ENCODE measurements around the gene SPTLC3. TPM values are rescaled to one million over a fixed set of nuclear protein-coding genes. Genes with fewer than 3 reads are reported as not detected.

Gene SPTLC3
- polyA plus RNA-seq, 1 of the 3 experiments (the other 2 are of a cell fraction), result 0.02 TPM

GRCh38 chr20:13060327-13060726 is 51.6 kb downstream of the SPTLC3 start:
- no peaks in the 10 kb centered on the region for H3K27me3 ChIP-seq (ENCODE audit: insufficient read depth)
- ChIA-PET POLR2A (no interaction called here), CTCF (no interaction called here)
- H3K4me2 ChIP-seq, result no peak overlapping the region
- H3K36me3 ChIP-seq (replicated peaks in 1 of 2; ENCODE audit: control insufficient read depth in 1 of 2, insufficient read depth in 2 of 2, low read length in 1 of 2), result no peaks in the 10 kb centered on the region
- no peaks in the 10 kb centered on the region for H3F3A ChIP-seq (replicated peaks; ENCODE audit: insufficient read depth)
- H4K20me1 ChIP-seq (ENCODE audit: insufficient read depth), result no peaks in the 10 kb centered on the region
- no peak overlapping the region for H3K9ac ChIP-seq
- H3K4me3 ChIP-seq (ENCODE audit: low read depth in 2 of 2, low read length in 1 of 2), result no peak overlapping the region
- no peaks in the 10 kb centered on the region for H3K9me3 ChIP-seq
- no peaks in the 10 kb centered on the region for H3K9me2 ChIP-seq
- DNase-seq, result no peak
- H2AFZ ChIP-seq (ENCODE audit: low read depth), result no peak overlapping the region
- no peak for TF ChIP-seq MXI1 (IDR thresholded peaks at IDR 0.05; ENCODE audit: low read depth, low read length)
- TF ChIP-seq NRF1 (IDR thresholded peaks at IDR 0.05; ENCODE audit: low read depth, low read length), result no peak
- TF ChIP-seq GATA2 (CRISPR knock-in tag; IDR thresholded peaks at IDR 0.05), result no peak
- no peak for TF ChIP-seq CHD2 (IDR thresholded peaks at IDR 0.05; ENCODE audit: low read length, partially characterized antibody)
- TF ChIP-seq NFIC (IDR thresholded peaks at IDR 0.05; ENCODE audit: borderline replicate concordance), result no peak
- no peak for TF ChIP-seq SMC3 (IDR thresholded peaks at IDR 0.05; ENCODE audit: low read depth, low read length)
- TF ChIP-seq GABPA (IDR thresholded peaks at IDR 0.05; ENCODE audit: low read depth), result no peak
- TF ChIP-seq EP300 (IDR thresholded peaks at IDR 0.05; ENCODE audit: borderline replicate concordance in 1 of 2, low read depth in 1 of 2, low read length in 1 of 2), result no peak
- no peak for TF ChIP-seq RCOR1 (IDR thresholded peaks at IDR 0.05; ENCODE audit: low read length)
- TF ChIP-seq TCF12 (IDR thresholded peaks at IDR 0.05), result no peak
- no peak for TF ChIP-seq FOXJ3 (CRISPR knock-in tag; IDR thresholded peaks at IDR 0.05)
- no peak for TF ChIP-seq RXRA (IDR thresholded peaks at IDR 0.05; ENCODE audit: borderline replicate concordance, low read depth)
- TF ChIP-seq IRF3 (IDR thresholded peaks at IDR 0.05; ENCODE audit: low read depth, low read length), result no peak
- TF ChIP-seq, protein P1, sequence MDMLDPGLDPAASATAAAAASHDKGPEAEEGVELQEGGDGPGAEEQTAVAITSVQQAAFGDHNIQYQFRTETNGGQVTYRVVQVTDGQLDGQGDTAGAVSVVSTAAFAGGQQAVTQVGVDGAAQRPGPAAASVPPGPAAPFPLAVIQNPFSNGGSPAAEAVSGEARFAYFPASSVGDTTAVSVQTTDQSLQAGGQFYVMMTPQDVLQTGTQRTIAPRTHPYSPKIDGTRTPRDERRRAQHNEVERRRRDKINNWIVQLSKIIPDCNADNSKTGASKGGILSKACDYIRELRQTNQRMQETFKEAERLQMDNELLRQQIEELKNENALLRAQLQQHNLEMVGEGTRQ (IDR thresholded peaks at IDR 0.05; ENCODE audit: borderline replicate concordance, low read depth, low read length), result no peak
- TF ChIP-seq, protein P2, sequence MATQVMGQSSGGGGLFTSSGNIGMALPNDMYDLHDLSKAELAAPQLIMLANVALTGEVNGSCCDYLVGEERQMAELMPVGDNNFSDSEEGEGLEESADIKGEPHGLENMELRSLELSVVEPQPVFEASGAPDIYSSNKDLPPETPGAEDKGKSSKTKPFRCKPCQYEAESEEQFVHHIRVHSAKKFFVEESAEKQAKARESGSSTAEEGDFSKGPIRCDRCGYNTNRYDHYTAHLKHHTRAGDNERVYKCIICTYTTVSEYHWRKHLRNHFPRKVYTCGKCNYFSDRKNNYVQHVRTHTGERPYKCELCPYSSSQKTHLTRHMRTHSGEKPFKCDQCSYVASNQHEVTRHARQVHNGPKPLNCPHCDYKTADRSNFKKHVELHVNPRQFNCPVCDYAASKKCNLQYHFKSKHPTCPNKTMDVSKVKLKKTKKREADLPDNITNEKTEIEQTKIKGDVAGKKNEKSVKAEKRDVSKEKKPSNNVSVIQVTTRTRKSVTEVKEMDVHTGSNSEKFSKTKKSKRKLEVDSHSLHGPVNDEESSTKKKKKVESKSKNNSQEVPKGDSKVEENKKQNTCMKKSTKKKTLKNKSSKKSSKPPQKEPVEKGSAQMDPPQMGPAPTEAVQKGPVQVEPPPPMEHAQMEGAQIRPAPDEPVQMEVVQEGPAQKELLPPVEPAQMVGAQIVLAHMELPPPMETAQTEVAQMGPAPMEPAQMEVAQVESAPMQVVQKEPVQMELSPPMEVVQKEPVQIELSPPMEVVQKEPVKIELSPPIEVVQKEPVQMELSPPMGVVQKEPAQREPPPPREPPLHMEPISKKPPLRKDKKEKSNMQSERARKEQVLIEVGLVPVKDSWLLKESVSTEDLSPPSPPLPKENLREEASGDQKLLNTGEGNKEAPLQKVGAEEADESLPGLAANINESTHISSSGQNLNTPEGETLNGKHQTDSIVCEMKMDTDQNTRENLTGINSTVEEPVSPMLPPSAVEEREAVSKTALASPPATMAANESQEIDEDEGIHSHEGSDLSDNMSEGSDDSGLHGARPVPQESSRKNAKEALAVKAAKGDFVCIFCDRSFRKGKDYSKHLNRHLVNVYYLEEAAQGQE (IDR thresholded peaks at IDR 0.05; ENCODE audit: low read depth, low read length), result no peak
- no peak for TF ChIP-seq ELF1 (IDR thresholded peaks at IDR 0.05)
- TF ChIP-seq TAF1 (IDR thresholded peaks at IDR 0.05; ENCODE audit: borderline replicate concordance, low read depth, low read length), result no peak
- TF ChIP-seq, protein P3, sequence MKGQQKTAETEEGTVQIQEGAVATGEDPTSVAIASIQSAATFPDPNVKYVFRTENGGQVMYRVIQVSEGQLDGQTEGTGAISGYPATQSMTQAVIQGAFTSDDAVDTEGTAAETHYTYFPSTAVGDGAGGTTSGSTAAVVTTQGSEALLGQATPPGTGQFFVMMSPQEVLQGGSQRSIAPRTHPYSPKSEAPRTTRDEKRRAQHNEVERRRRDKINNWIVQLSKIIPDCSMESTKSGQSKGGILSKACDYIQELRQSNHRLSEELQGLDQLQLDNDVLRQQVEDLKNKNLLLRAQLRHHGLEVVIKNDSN (IDR thresholded peaks at IDR 0.05; ENCODE audit: borderline replicate concordance, low read depth), result no peak
- no peaks in the 10 kb centered on the region for H3K79me2 ChIP-seq (ENCODE audit: insufficient read depth)
- no peaks in the 10 kb centered on the region for H3K4me1 ChIP-seq (ENCODE audit: control insufficient read depth in 1 of 2, insufficient read depth in 2 of 2, low read depth in 1 of 2, low read length in 1 of 2)
- no peak overlapping the region for H3K27ac ChIP-seq (ENCODE audit: low read depth in 2 of 2, low read length in 1 of 2)

All from SK-N-SH (cell line).